OCI-LY7 (cell line): ENCODE results near the gene DDRGK1. TPM values are rescaled to one million over a fixed set of nuclear protein-coding genes. Genes with fewer than 3 reads are reported as not detected.
"Not testable (repeated sequence)": the region's sequence is repeated elsewhere in the genome, so short reads cannot be mapped to it uniquely, and the experiment has no call there.

Experiments
- BruUV-seq: library from RNA; stranded (reverse); fragments of 400-500 nt; replicated peaks from 2 replicates; lab custom pipeline; 2021; lab: Mats Ljungman, UMichigan
- CTCF ChIA-PET: fragments of 300-600 bp; sonication (Branson Sonifier 250); formaldehyde crosslinking; loops from one replicate; lab custom pipeline; 2022; ENCODE audit warnings: antibody characterized with exemption; ENCODE audit not compliant: unreplicated experiment; lab: Charles Lee
- POLR2A ChIA-PET: fragments of 300-600 bp; sonication (Branson Sonifier 250); formaldehyde crosslinking; loops from one replicate; lab custom pipeline; 2022; ENCODE audit warnings: antibody characterized with exemption; lab: Charles Lee
- DNase-seq: peaks from one replicate; pipeline ENCODE4 v3.0.0-alpha.2; 2015; ENCODE audit warnings: low spot score
- H2AFZ ChIP-seq: fragments of 200-600 bp; sonication (generic), shearing (Covaris generic); 2 replicates; pipeline ENCODE4 v1.6.1; 2014; ENCODE audit warnings: mild to moderate bottlenecking, antibody characterized with exemption, low read length, moderate library complexity
- H3K27ac ChIP-seq: fragments of 200-600 bp; sonication (generic); 2 replicates; pipeline ENCODE4 v1.5.1; 2014; ENCODE audit warnings: mixed run types, low read depth, mild to moderate bottlenecking, moderate library complexity, low read length, inconsistent platforms; ENCODE audit not compliant: poor library complexity, severe bottlenecking
- H3K36me3 ChIP-seq: fragments of 200-600 bp; sonication (generic); 2 replicates; pipeline ENCODE4 v1.6.1; 2014; ENCODE audit warnings: mild to moderate bottlenecking, antibody characterized with exemption, low read length, moderate library complexity, mixed read lengths; ENCODE audit not compliant: insufficient read depth
- H3K4me1 ChIP-seq: fragments of 200-600 bp; sonication (generic); 2 replicates; pipeline ENCODE4 v1.5.1; 2014; ENCODE audit warnings: mild to moderate bottlenecking, low read length; ENCODE audit not compliant: insufficient read depth, poor library complexity, severe bottlenecking
- H3K4me2 ChIP-seq: fragments of 200-600 bp; sonication (generic); 2 replicates; pipeline ENCODE4 v1.6.1; 2014; ENCODE audit warnings: mild to moderate bottlenecking, low read length
- H3K4me3 ChIP-seq: fragments of 200-600 bp; sonication (generic); 2 replicates; pipeline ENCODE4 v1.5.1; 2014; ENCODE audit warnings: mild to moderate bottlenecking, low read depth, low read length; ENCODE audit not compliant: poor library complexity, severe bottlenecking
- H3K79me2 ChIP-seq: fragments of 200-600 bp; sonication (generic); 2 replicates; pipeline ENCODE4 v1.6.1; 2016; ENCODE audit warnings: low read depth, mild to moderate bottlenecking, low read length, moderate library complexity, mixed read lengths; ENCODE audit not compliant: insufficient read depth
- H3K9me2 ChIP-seq: fragments of 200-600 bp; sonication (generic); 2 replicates; pipeline ENCODE4 v1.6.1; 2016; ENCODE audit warnings: mild to moderate bottlenecking, low read length, mixed read lengths; ENCODE audit not compliant: insufficient read depth
- H3K9me3 ChIP-seq: fragments of 200-600 bp; sonication (generic); 2 replicates; pipeline ENCODE4 v1.6.1; 2014; ENCODE audit warnings: mild to moderate bottlenecking, mixed run types, low read length, mixed read lengths
- H4K20me1 ChIP-seq: fragments of 200-600 bp; sonication (generic); 2 replicates; pipeline ENCODE4 v1.6.1; 2014; ENCODE audit warnings: mild to moderate bottlenecking, antibody characterized with exemption, low read length, moderate library complexity, mixed read lengths; ENCODE audit not compliant: insufficient read depth
- EZH2phosphoT487 ChIP-seq: fragments of 200-600 bp; sonication (generic); IDR thresholded peaks from 2 replicates; pipeline ENCODE4 v1.6.1; 2018; ENCODE audit warnings: low read depth, borderline replicate concordance, mild to moderate bottlenecking, mixed run types, antibody characterized with exemption, low read length, moderate library complexity, mixed read lengths
- intact Hi-C: fragments of 100-400 bp; cut with micrococcal nuclease; formaldehyde crosslinking; loops from one replicate; pipeline ENCODE4 v1.10.0; 2022; ENCODE audit not compliant: unreplicated experiment
- total RNA-seq, 2 experiments: library from RNA; depleted of rRNA in 1 of 2; stranded (reverse); fragments of >200 nt in 1 of 2; shearing (Covaris generic) in 1 of 2; gene quantifications; 2 replicates each; pipeline ENCODE4 v1.2.3, GENCODE V29; 2014 to 2022
- TF ChIP-seq, protein P1 (sequence below): fragments of 200-600 bp; sonication (generic); conservative IDR thresholded peaks from 2 replicates; pipeline ENCODE4 v1.5.1; 2014; ENCODE audit warnings: mild to moderate bottlenecking, antibody characterized with exemption, low read length, moderate library complexity, mixed read lengths

Gene DDRGK1
- total RNA-seq, 2 experiments from 2014 or later, result 37.7 to 55.0 TPM

- Histone ChIP-seq H3K27ac (no peak overlapping the region), H3K4me2 (no peak overlapping the region), H3K36me3 (peaks cover 50% of the 10 kb centered on the region), H3K4me1 (no peaks in the 10 kb centered on the region), H3K9me3 (no peaks in the 10 kb centered on the region), H3K79me2 (no peaks in the 10 kb centered on the region), H3K9me2 (no peaks in the 10 kb centered on the region), H2AFZ (no peak overlapping the region), H3K4me3 (no peak overlapping the region), H4K20me1 (no peaks in the 10 kb centered on the region)
- no peak for TF ChIP-seq EZH2phosphoT487
- TF ChIP-seq, protein P1, sequence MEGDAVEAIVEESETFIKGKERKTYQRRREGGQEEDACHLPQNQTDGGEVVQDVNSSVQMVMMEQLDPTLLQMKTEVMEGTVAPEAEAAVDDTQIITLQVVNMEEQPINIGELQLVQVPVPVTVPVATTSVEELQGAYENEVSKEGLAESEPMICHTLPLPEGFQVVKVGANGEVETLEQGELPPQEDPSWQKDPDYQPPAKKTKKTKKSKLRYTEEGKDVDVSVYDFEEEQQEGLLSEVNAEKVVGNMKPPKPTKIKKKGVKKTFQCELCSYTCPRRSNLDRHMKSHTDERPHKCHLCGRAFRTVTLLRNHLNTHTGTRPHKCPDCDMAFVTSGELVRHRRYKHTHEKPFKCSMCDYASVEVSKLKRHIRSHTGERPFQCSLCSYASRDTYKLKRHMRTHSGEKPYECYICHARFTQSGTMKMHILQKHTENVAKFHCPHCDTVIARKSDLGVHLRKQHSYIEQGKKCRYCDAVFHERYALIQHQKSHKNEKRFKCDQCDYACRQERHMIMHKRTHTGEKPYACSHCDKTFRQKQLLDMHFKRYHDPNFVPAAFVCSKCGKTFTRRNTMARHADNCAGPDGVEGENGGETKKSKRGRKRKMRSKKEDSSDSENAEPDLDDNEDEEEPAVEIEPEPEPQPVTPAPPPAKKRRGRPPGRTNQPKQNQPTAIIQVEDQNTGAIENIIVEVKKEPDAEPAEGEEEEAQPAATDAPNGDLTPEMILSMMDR, result no peak
- POLR2A ChIA-PET, result no interaction called here
- BruUV-seq, result no TSS peak
- DNase-seq, result no peak
- CTCF ChIA-PET, result no interaction called here
- intact Hi-C loops, result no loop called here
These were observed 13.8 kb downstream of the DDRGK1 start for GRCh38 chr20:3190681-3191111.

GRCh38 chr20:3189561-3190131 lies 14.8 kb downstream of the DDRGK1 start:
- ChIA-PET POLR2A (no interaction called here), CTCF (interaction anchor here (0.6 kb wide), 1 partner anchor 115 kb away, joined by 3 read pairs; no protein-coding TSS in a partner anchor)
- no peaks in the 10 kb centered on the region for H3K4me1 ChIP-seq
- H3K4me3 ChIP-seq, result no peak overlapping the region
- intact Hi-C loops, result no loop called here
- H4K20me1 ChIP-seq, result no peaks in the 10 kb centered on the region
- DNase-seq, result no peak
- no peaks in the 10 kb centered on the region for H3K9me2 ChIP-seq
- H2AFZ ChIP-seq, result no peak overlapping the region
- no TSS peak for BruUV-seq
- H3K36me3 ChIP-seq, result peaks cover 40% of the 10 kb centered on the region
- H3K9me3 ChIP-seq, result no peaks in the 10 kb centered on the region
- H3K79me2 ChIP-seq, result no peaks in the 10 kb centered on the region
- H3K4me2 ChIP-seq, result no peak overlapping the region
- H3K27ac ChIP-seq, result no peak overlapping the region
- no peak for TF ChIP-seq EZH2phosphoT487
- TF ChIP-seq, protein P1, result no peak

DNA sequence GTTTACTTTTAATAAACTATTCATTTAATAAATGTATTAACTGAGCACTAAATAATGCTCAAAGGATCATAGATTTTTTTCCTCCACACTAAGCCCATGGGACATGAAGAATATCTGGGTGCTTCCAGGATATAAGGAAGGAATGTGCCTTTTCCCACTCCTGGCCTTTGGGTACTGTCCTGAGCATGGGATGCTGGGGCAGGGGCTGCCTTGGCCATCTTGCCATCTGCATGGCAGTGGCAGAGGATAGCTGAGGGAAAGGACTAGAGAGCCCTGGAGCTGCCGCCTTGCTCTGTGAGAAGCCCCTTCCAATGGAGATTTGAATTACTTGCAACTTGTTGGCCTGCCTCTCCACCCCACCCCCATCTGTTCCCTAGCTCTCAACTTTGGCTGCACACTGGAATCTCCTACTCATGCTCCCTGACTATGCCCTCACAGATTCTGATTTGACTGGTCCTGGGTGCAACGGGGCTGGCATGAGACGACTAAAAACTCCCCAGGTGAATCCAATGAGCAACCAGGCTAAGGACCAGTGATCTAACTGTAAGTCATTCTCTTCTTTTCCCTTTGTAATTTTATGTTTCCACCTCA lies 15.6 kb downstream of the DDRGK1 start:
- intact Hi-C loops, result no loop called here
- DNase-seq, result no peak
- no peak overlapping the region for H2AFZ ChIP-seq
- BruUV-seq, result TSS peak; percentile 54
- ChIA-PET CTCF (no interaction called here), POLR2A (no interaction called here)
- no peaks in the 10 kb centered on the region for H4K20me1 ChIP-seq
- no peaks in the 10 kb centered on the region for H3K4me1 ChIP-seq
- H3K9me2 ChIP-seq, result no peaks in the 10 kb centered on the region
- no peak overlapping the region for H3K4me3 ChIP-seq
- no peaks in the 10 kb centered on the region for H3K9me3 ChIP-seq
- peaks cover 32% of the 10 kb centered on the region; the same call in 1 of the 2 replicates for H3K36me3 ChIP-seq
- H3K4me2 ChIP-seq, result no peak overlapping the region
- H3K27ac ChIP-seq, result no peak overlapping the region
- no peak for TF ChIP-seq EZH2phosphoT487
- TF ChIP-seq, protein P1, result no peak
- no peaks in the 10 kb centered on the region for H3K79me2 ChIP-seq

GRCh38 chr20:3187861-3188260 lies 16.6 kb downstream of the DDRGK1 start:
- CTCF ChIA-PET, H2AFZ ChIP-seq: not testable (repeated sequence)

More at GRCh38 chr20:3187861-3188260, 16.6 kb downstream of the DDRGK1 start:
- DNase-seq, POLR2A ChIA-PET, H3K9me2 ChIP-seq, H4K20me1 ChIP-seq, H3K79me2 ChIP-seq, H3K4me2 ChIP-seq, H3K9me3 ChIP-seq, H3K27ac ChIP-seq, intact Hi-C loops, BruUV-seq, H3K4me3 ChIP-seq, H3K4me1 ChIP-seq: not testable (repeated sequence)
- peaks cover 27% of the 10 kb centered on the region; the same call in 1 of the 2 replicates for H3K36me3 ChIP-seq
